Activated naive CD8-positive, alpha-beta T cell treated with anti-CD3 and anti-CD28 coated beads, Interleukin-2, amount 50 U/mL, for 24 hours (primary cell): Measurements from ENCODE around the gene PLEKHA1.

Experiments used
- ATAC-seq: fragments of 150-1000 bp; cut with Tn5 transposase; one replicate; pipeline ENCODE4 v1.10.0; 2021
- DNase-seq: peaks from one replicate; pipeline ENCODE4 v3.0.0; 2021
- H3K27ac Mint-ChIP-seq: one replicate; pipeline ENCODE4 v1.8.0; 2021; ENCODE audit warnings: mild to moderate bottlenecking, mixed read lengths
- H3K27me3 Mint-ChIP-seq: one replicate; pipeline ENCODE4 v1.8.0; 2021; ENCODE audit warnings: mixed read lengths
- H3K36me3 Mint-ChIP-seq: one replicate; pipeline ENCODE4 v1.8.0; 2021; ENCODE audit warnings: low read depth, mixed read lengths
- H3K4me1 Mint-ChIP-seq: one replicate; pipeline ENCODE4 v1.8.0; 2021; ENCODE audit warnings: mixed read lengths
- H3K4me3 Mint-ChIP-seq: one replicate; pipeline ENCODE4 v1.8.0; 2021; ENCODE audit warnings: mild to moderate bottlenecking, moderate library complexity, mixed read lengths
- H3K9me3 Mint-ChIP-seq: one replicate; pipeline ENCODE4 v1.8.0; 2021; ENCODE audit warnings: mixed read lengths

PLEKHA1 gene

GRCh38 chr10:122374237-122374858 is at the start of gene PLEKHA1:
TSS of gene PLEKHA1 (plus strand) at chr10:122374708. CDS start at chr10:122393201, 18,493 bp downstream.
- DNase-seq (peak; percentile 91), ATAC-seq (peak; percentile 87)
- Mint-ChIP-seq H3K27me3 (peaks cover 20% of the 10 kb centered on the region), H3K36me3 (peaks cover 3% of the 10 kb centered on the region), H3K27ac (peak within 1 kb of the TSS; percentile 96), H3K4me1 (peaks cover 44% of the 10 kb centered on the region), H3K9me3 (no peaks in the 10 kb centered on the region), H3K4me3 (peak within 1 kb of the TSS; percentile 90)

- Mint-ChIP-seq H3K27ac (no peak overlapping the region), H3K4me3 (no peak overlapping the region), H3K36me3 (no peaks in the 10 kb centered on the region), H3K9me3 (no peaks in the 10 kb centered on the region), H3K4me1 (peaks cover 5% of the 10 kb centered on the region), H3K27me3 (peaks cover 11% of the 10 kb centered on the region)
- peak; percentile 54 for ATAC-seq
- DNase-seq = no peak
These were observed 49.3 kb upstream of the PLEKHA1 start for GRCh38 chr10:122325235-122325634.

- Mint-ChIP-seq H3K27me3 (peaks cover 20% of the 10 kb centered on the region), H3K27ac (no peak overlapping the region), H3K4me1 (peaks cover 5% of the 10 kb centered on the region), H3K4me3 (no peak overlapping the region), H3K36me3 (no peaks in the 10 kb centered on the region), H3K9me3 (no peaks in the 10 kb centered on the region)
- no peak for ATAC-seq
- no peak for DNase-seq
These were observed 48.1 kb upstream of the PLEKHA1 start for GRCh38 chr10:122326385-122326784.

GRCh38 chr10:122326806-122327205 is 47.7 kb upstream of the PLEKHA1 start:
- ATAC-seq (no peak), DNase-seq (no peak)
- H3K4me1 Mint-ChIP-seq = peaks cover 5% of the 10 kb centered on the region
- no peaks in the 10 kb centered on the region for H3K36me3 Mint-ChIP-seq
- H3K27ac Mint-ChIP-seq = no peak overlapping the region
- H3K27me3 Mint-ChIP-seq = peaks cover 24% of the 10 kb centered on the region
- no peaks in the 10 kb centered on the region for H3K9me3 Mint-ChIP-seq
- H3K4me3 Mint-ChIP-seq = no peak overlapping the region

GRCh38 chr10:122327237-122328206 is 47.0 kb upstream of the PLEKHA1 start:
- no peak overlapping the region for H3K27ac Mint-ChIP-seq
- ATAC-seq (no peak), DNase-seq (no peak)
- peaks cover 9% of the 10 kb centered on the region for H3K4me1 Mint-ChIP-seq
- H3K4me3 Mint-ChIP-seq = no peak overlapping the region
- no peaks in the 10 kb centered on the region for H3K36me3 Mint-ChIP-seq
- H3K9me3 Mint-ChIP-seq = no peaks in the 10 kb centered on the region
- peaks cover 29% of the 10 kb centered on the region for H3K27me3 Mint-ChIP-seq

- Mint-ChIP-seq H3K27ac (no peak overlapping the region), H3K4me3 (no peak overlapping the region), H3K27me3 (peaks cover 29% of the 10 kb centered on the region), H3K4me1 (peaks cover 18% of the 10 kb centered on the region), H3K36me3 (no peaks in the 10 kb centered on the region), H3K9me3 (no peaks in the 10 kb centered on the region)
- ATAC-seq = no peak
- no peak for DNase-seq
These were observed 45.8 kb upstream of the PLEKHA1 start for GRCh38 chr10:122328676-122329075.

GRCh38 chr10:122329416-122329815 is 45.1 kb upstream of the PLEKHA1 start:
- peaks cover 18% of the 10 kb centered on the region for H3K4me1 Mint-ChIP-seq
- peaks cover 29% of the 10 kb centered on the region for H3K27me3 Mint-ChIP-seq
- H3K36me3 Mint-ChIP-seq = no peaks in the 10 kb centered on the region
- ATAC-seq (no peak), DNase-seq (no peak)
- H3K27ac Mint-ChIP-seq = no peak overlapping the region
- no peaks in the 10 kb centered on the region for H3K9me3 Mint-ChIP-seq
- no peak overlapping the region for H3K4me3 Mint-ChIP-seq

GRCh38 chr10:122331100-122331499 is 43.4 kb upstream of the PLEKHA1 start:
- Mint-ChIP-seq H3K27me3 (peaks cover 28% of the 10 kb centered on the region), H3K27ac (no peak overlapping the region)

GRCh38 chr10:122331615-122332446 is 42.7 kb upstream of the PLEKHA1 start:
- peaks cover 30% of the 10 kb centered on the region for H3K27me3 Mint-ChIP-seq
- ATAC-seq = no peak

More at GRCh38 chr10:122331100-122331499, 43.4 kb upstream of the PLEKHA1 start:
- Mint-ChIP-seq H3K4me1 (peaks cover 13% of the 10 kb centered on the region), H3K4me3 (no peak overlapping the region), H3K36me3 (no peaks in the 10 kb centered on the region), H3K9me3 (no peaks in the 10 kb centered on the region)
- no peak for ATAC-seq
- no peak for DNase-seq

GRCh38 chr10:122333037-122333436 is 41.5 kb upstream of the PLEKHA1 start:
- Mint-ChIP-seq H3K4me1 (peaks cover 13% of the 10 kb centered on the region), H3K27me3 (peaks cover 30% of the 10 kb centered on the region), H3K4me3 (no peak overlapping the region), H3K27ac (no peak overlapping the region), H3K9me3 (no peaks in the 10 kb centered on the region), H3K36me3 (no peaks in the 10 kb centered on the region)
- DNase-seq = peak; percentile 10
- peak; percentile 87 for ATAC-seq

More at GRCh38 chr10:122331615-122332446, 42.7 kb upstream of the PLEKHA1 start:
- Mint-ChIP-seq H3K4me1 (peaks cover 13% of the 10 kb centered on the region), H3K4me3 (no peak overlapping the region), H3K36me3 (no peaks in the 10 kb centered on the region), H3K9me3 (no peaks in the 10 kb centered on the region), H3K27ac (no peak overlapping the region)
- no peak for DNase-seq

- Mint-ChIP-seq H3K4me1 (peaks cover 13% of the 10 kb centered on the region), H3K9me3 (no peaks in the 10 kb centered on the region), H3K4me3 (no peak overlapping the region), H3K36me3 (no peaks in the 10 kb centered on the region), H3K27ac (no peak overlapping the region), H3K27me3 (peaks cover 18% of the 10 kb centered on the region)
- ATAC-seq = no peak
- no peak for DNase-seq
These were observed 38.2 kb upstream of the PLEKHA1 start for GRCh38 chr10:122336332-122336731.

- no peak for DNase-seq
- peaks cover 11% of the 10 kb centered on the region for H3K27me3 Mint-ChIP-seq
- peaks cover 12% of the 10 kb centered on the region for H3K4me1 Mint-ChIP-seq
- no peak overlapping the region for H3K27ac Mint-ChIP-seq
- no peaks in the 10 kb centered on the region for H3K9me3 Mint-ChIP-seq
- no peak for ATAC-seq
- H3K36me3 Mint-ChIP-seq = no peaks in the 10 kb centered on the region
- H3K4me3 Mint-ChIP-seq = no peak overlapping the region
These were observed 37.5 kb upstream of the PLEKHA1 start for GRCh38 chr10:122336961-122337360.

- peaks cover 9% of the 10 kb centered on the region for H3K4me1 Mint-ChIP-seq
- no peak for ATAC-seq
- no peak overlapping the region for H3K27ac Mint-ChIP-seq
- no peaks in the 10 kb centered on the region for H3K9me3 Mint-ChIP-seq
- no peak overlapping the region for H3K4me3 Mint-ChIP-seq
- H3K27me3 Mint-ChIP-seq = peaks cover 8% of the 10 kb centered on the region
- DNase-seq = no peak
- no peaks in the 10 kb centered on the region for H3K36me3 Mint-ChIP-seq
These were observed 35.7 kb upstream of the PLEKHA1 start for GRCh38 chr10:122338609-122339441.
